Activated CD4-positive, CD25-positive, alpha-beta regulatory T cell treated with anti-CD3 and anti-CD28 coated beads, Interleukin-2, amount 50 U/mL, for 72 hours (primary cell): ENCODE results near the gene ELOVL2.
"Not testable (repeated sequence)": the region's sequence is repeated elsewhere in the genome, so short reads cannot be mapped to it uniquely, and the experiment has no call there.

ENCODE experiments used
- DNase-seq: peaks from one replicate; pipeline ENCODE4 v3.0.0; 2021

ELOVL2 gene, protein sequence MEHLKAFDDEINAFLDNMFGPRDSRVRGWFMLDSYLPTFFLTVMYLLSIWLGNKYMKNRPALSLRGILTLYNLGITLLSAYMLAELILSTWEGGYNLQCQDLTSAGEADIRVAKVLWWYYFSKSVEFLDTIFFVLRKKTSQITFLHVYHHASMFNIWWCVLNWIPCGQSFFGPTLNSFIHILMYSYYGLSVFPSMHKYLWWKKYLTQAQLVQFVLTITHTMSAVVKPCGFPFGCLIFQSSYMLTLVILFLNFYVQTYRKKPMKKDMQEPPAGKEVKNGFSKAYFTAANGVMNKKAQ

DNA sequence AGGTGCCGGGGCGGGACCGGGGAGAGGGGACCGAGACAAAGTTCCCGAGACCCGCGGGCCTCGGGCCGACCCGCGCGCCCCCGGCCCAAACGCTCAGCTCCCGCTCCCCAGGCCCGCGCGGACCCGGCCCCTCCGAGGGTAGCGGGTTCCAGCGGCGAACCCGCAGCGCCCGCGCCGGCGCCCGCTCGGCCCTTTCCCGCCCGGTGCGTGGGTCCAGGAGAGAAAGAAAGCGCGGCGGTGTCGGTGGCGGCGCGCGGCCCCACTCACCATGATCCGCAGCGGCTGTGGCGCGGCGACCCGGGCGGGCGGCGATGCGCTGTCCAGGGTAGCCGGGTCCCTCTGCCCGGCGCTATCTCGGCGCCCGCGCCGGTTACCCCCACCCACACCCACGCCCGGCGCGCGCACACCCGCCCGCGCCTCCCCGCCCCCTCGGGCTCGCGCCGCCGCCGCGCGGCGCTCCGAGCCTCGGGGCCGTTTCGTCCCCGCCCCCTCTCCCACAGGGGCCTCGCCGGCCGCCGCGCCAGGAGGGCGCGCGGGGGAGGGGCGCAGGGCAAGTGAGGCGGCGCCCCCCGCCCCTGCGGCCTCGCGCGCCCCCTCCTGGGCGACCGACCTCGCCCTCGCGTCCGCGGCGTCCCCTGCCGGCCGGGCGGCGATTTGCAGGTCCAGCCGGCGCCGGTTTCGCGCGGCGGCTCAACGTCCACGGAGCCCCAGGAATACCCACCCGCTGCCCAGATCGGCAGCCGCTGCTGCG is at the start of gene ELOVL2:
ELOVL2 (minus strand) TSS at position 345 of the 751 bp plus-strand sequence; CDS start at position 270, 75 bp downstream.
- no peak for DNase-seq

DNA sequence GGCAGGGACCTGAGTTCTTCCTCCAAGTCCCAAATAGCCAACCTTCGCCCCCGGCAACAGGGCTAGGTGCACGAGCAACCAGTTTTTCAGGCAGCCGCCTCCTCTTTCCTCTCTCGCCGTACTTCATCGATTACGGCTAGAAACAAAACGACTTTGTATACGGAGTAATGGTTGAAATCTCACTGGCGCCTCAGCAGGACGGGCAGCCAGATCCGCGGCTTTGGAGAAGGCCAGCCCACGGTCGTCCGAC is 49.2 kb upstream of the ELOVL2 start:
- DNase-seq = no peak

DNA sequence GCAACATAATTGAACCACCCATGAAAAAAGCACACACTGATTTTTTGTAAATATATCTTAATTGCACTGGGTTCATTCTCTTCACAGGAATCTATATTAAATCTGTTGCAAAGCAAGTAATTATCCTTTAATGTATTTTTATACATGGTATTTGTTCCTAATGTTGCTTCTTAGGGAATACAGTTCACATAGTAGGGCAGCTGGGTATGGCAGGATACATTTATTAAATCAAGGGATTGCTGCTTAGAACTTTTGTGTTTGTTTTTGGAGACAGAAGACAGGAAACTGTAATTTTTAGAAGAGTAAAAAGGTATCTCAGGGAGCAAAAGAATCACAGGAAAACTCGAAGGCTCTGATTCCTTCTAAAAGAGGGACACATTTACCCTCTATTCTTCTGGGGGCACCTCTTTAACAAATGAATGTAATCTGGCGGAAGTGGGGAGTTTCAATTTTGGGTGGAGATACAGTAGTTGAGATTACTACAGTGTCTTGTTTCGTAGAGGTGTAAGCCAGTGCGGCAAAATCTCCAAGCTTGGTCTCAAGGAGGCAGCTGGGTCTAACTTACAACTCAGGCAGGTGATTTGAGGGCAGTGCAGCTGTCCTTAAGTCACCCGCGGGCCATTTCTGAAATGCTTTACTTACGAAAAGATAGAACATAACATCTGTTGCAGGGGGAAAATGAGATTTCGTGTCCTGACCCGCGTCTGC is 48.7 kb upstream of the ELOVL2 start:
- DNase-seq = no peak

DNA sequence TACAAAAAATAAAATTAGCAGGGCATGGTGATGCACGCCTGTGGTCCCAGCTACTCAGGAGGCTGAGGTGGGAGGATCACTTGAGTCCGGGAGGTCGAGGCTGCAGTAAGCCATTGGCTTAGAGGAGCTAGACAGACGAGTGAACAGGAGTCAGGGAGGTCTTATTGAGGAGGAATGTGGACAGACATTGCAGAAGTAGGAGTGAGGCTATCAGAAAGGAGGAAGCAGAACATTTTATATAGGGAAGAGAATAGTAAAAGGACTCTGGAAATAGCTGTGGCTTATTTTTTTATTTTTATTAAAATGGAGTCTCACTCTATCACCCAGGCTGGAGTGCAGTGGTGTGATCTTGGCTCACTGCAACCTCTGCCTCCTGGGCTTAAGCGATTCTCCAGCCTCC is 47.0 kb upstream of the ELOVL2 start:
- not testable (repeated sequence) for DNase-seq

DNA sequence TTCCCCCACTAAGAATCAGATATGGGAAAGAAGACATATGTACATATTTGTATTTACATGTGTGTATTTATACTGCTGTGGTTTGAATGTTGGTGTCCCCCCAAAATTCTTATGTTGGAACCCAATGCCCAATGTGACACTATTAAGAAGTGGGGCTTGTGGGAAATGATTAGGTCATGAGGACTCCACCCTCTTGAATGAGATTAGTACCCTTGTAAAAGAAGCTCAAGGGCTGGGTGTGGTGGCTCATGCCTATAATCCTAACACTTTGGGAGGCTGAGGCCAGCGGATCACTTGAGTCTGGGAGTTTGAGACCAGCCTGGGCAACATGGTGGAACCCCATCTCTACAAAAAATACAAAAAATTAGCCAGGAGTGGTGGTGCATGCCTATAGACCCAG is 45.6 kb upstream of the ELOVL2 start:
- DNase-seq = no peak

DNA sequence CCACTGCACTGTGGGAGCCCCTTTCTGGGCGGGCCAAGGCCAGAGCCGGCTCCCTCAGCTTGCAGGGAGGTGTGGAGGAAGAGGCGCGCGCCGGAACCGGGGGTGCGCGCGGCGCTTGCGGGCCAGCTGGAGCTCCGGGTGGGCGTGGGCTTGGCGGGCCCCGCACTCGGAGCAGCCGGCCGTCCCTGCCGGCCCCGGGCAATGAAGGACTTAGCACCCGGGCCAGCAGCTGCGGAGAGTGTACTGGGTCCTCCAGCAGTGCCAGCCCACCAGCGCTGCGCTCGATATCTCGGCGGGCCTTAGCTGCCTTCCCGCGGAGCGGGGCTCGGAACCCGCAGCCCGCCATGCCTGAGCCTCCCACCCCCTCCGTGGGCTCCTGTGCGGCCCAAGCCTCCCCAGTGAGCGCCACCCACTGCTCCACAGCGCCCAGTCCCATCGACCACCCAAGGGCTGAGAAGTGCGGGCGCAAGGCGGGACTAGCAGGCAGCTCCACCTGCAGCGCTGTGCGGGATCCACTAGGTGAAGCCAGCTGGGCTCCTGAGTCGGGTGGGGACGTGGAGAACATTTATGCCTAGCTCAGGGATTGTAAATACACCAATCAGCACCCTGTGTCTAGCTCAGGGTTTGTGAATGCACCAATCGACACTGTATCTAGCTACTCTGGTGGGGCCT is 43.2 kb upstream of the ELOVL2 start:
- DNase-seq = not testable (repeated sequence)

DNA sequence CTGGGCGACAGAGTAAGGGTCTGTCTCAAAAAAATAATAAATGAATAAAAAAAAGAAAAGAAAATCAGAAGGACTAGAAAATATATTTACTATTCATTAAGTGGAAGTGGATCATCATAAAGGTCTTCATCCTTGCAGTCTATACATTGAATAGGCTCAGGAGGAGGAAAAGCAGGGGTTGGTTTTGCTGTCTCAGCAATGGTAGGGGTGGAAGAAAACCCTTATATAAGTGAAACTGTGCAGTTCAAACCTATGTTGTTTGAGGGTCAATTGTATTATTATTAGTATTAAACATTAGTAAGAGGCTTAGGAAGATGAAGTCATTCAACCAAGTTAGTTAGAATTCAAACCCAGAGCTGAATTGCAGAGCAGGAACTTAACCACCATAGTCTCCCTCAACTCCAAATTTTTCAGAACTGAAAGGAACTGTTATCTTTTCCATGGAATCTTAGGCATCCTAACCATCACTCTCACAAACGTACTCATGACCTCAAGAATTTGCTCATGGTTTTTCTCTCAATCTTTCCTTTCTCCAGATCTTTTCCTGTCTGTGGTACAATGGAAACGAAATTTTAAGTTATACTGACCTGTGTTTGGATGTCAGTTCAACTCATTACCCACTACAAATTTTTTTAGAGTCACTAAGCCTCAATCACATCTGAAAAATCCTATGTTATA is 41.8 kb upstream of the ELOVL2 start:
- DNase-seq = no peak

DNA sequence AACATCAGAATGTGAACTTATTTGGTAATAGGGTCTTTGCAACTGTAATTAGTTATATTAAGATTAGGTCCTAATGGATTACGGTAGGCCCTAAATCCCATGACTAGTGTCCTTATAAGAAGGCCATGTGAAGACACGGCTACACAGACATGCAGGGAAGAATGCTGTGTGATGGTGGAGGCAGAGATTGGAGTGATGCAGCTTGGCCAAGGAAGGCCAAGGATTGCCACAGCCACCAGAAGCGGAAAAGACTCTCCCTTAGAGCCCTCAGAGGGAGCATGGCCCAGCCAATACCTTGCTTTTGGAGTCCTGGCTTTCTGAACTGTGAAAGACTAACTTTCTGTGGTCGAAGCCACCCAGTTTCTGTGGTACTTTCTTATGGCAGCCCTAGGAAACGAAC is 39.9 kb upstream of the ELOVL2 start:
- DNase-seq = no peak

DNA sequence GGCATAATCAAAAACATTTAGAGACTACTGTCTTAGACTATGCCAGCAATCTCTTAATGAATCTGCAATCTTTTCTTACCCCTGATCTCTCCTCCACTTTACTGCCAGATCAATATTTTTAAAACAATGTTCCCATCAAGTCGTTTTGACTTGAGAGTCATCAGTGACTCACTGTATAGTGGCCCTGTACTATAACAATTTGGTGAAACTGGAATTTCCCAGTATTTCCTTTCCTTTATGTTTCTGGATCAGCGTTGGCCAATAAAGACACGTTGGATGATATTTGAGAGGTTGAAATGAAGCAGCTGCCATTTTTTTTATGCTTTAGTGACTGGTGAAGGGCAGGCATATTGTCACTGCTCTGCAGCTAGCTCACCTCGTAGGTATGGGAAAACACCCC is 39.4 kb upstream of the ELOVL2 start:
- no peak for DNase-seq

DNA sequence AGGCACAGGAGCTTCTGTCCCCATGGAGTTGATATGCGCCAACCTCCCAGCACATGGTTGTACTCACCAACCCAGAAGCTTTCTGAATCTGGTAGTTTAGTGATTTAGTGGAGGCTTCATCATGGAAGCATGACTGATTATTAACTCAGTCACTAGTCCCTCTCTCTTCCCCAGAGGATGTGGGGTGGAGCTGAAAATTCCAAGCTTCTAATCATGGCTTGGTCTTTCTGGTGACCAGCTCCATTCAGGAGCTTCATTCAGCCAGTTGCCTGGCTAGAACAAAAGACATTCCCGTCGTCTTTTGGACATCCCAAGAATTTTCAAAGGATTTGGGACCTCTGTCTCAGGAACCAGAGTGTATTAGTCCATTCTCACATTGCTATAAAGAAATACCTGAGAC is 36.2 kb upstream of the ELOVL2 start:
- DNase-seq = no peak

DNA sequence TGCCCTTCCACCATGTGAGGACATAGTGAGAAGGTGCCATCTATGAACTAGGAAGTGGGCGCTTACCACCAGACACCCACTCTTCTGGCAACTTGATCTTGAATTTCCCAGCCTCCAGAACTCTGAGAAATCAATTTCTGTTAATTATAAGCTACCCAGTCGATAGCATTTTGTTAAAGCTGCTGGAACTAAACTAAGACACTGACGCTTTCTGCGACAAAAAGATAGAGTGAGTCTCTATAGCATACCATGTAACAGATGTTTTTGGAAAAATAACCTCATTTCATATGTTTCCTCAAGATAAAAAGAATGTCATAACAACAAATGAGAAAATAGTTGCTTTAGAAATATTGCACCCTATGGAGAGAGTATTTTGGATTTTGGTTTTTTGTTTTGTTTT is 34.2 kb upstream of the ELOVL2 start:
- no peak for DNase-seq

DNA sequence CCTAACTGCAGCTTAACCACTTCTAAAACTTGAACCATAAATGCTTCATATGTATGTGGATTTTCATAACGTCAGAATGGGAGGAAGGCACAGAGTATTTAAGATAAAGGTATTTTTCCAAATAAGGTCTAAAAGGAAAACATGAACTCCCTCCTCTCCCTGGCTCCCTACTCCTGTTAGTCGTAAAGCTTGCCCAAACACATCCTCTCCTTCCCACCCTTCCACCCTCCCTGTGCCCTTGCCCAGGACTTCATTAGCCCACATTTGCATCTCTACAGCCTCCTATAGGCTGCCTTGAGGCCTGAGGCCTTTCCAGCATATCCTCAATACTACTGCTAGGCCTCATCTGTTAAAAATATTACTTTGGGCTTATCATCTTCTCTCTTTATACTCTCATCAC is 32.4 kb upstream of the ELOVL2 start:
- DNase-seq = no peak

DNA sequence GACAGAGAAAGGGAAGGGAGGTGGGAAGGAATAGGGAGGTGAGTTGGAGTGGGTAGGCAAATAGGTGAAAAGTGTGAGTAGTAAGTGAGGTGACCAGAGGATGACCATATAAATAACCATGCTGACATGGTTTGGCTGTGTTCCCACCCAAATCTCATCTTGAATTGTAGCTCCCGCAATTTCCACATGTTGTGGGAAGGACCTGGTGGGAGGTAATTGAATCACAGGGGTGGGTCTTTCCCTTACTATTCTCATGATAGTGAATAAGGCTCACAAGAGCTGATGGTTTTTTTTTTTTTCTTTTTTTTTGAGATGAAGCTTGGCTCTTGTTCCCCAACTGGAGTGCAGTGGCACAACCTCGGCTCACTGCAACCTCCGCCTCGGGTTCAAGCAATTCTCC is 28.0 kb upstream of the ELOVL2 start:
- DNase-seq = no peak

DNA sequence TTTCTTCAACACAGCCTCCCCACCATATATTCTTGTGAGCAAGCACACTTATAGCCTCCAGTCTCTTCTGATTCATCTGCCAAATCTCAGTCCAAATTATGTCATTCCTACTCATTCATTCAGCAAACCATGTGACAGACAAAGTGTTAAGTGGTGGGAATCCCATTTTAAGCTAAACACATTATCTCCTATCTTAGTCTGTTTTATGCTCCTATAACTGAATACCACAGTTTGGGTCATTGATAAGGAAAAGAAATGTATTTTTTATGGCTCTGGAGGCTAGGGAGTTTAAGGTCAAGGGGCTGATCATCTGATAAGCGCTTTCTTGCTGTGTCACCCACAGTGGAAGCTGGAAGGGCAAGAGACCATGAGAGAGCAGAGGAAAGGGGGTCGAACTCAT is 25.7 kb upstream of the ELOVL2 start:
- no peak for DNase-seq

DNA sequence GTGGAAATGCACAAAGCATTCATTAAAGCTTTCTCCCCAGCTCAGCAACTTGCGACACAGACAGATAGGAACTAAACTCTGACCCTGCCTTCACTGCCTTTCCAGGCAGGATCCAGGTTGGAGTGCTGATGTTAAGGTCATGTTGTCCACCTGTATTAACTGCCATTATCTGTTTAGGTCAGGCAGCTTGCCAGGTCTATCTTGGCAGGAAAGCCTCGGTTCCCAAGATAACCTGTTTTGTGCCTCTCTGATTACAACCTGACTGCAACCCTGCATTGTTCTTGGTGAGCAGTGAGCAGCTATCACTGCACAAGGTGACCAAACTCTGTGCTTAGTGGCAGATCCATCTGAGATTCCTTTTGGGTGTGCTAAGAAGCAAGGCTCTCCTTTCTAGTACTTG is 23.2 kb upstream of the ELOVL2 start:
- DNase-seq = no peak

DNA sequence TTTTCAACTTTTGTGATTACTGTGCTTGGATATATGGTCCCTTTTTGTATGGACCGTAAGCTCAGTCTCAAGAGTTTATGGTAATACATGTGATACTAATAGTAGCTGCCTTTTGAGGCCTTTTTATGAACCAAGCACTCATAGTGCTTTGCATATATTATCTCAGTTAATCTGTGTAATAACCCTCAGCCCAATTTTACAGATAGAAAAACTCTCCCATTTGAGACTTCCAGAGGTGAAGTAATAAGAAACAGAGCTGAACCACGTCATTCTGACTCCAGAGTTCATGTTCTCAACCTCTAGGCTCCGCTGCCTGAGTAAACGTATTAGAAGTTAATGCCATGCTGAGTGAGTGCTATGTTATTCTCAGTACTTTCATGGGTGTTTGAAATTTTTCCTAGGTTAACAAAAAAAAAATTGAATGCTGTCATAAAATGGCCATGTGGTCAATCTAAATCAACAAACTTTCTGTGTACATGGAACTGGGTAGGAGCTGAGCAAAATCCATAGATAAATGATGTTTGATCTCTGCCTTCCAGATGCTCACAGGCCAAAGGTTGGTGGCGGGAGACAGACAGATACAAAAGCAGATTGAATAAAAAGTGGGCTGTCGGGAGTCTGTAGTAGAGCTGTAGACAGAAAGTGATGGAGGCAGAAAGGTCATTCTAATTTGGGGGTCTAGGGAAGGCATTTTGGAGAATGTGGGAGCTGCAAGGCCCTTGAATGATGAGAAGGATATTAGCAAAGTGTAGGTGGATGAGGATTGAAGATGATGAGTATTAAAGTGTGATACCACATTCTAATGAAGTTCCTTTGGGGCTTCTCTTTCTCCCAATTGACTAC is 22.6 kb upstream of the ELOVL2 start:
- DNase-seq = no peak

DNA sequence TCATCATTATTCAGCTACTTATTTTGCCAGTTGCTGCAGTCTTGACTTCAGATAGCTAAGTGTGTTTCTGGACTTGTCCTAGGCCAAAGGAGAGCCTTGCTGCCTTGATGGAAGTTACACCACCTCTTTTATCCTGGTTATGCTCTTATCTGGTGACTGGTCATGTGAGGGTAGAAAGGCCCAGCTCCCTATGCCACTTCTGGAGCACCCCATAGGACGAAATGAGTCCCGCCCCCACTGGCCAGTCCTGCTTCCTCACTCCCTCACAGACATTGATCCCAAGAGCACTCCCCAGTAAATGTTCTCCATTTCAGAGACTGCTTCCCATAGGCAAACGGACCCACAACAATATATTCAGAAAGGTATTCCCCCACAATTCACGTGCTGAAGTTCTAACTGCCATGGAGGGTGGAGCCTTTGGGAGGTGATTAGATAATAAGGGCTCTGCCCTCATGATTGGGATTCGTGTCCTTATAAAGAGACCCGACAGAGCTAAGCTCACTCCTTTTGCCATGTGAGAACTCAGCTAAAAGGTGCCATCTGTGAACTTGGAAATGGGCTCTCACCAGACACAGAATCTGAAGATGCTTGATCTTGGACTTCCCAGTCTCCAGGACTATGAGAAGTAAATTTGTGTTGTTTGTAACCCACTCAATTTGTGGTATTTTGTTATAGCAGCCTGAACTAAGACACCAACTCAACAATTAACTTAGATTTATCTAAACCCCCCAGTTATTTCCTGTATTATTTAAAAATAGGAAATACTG is 21.5 kb upstream of the ELOVL2 start:
- no peak for DNase-seq

DNA sequence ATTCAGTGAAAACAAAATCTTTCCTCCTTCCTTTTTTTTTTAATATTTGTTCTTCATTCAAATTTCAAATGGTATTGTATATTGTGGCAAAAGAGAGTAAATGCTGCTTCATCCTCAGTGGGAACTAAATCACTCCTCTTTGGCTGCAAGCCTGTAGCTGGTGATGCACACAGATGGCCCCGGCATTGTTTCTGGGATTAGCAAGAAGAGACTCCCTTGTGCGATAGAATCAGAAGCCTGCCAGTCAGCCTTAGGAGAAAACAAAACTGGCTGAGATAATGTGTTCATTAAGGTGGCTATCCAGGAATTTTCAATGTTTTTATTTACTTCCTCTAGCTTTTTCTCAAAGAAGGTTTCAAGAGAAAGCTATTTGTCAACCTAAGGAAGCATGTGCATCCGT is 20.7 kb upstream of the ELOVL2 start:
- DNase-seq = no peak

DNA sequence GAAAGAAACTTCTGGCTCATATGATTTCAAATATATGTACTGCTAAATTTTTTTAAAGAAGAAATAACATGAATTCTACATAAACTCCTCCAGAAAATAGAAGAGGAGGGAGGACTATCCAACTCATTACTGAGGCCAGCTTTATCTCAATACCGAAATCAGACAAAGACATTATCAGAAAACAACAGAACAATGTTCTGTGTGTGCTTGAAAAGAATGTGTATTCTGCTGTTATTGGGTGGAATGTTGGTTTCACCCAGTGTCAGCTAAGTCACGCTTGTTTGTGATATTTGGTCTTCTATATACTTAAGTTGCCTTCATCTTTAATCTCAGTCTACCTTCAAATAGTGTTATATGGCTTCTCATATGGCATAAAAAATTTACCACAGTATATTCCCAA is 18.6 kb upstream of the ELOVL2 start:
- DNase-seq = no peak

DNA sequence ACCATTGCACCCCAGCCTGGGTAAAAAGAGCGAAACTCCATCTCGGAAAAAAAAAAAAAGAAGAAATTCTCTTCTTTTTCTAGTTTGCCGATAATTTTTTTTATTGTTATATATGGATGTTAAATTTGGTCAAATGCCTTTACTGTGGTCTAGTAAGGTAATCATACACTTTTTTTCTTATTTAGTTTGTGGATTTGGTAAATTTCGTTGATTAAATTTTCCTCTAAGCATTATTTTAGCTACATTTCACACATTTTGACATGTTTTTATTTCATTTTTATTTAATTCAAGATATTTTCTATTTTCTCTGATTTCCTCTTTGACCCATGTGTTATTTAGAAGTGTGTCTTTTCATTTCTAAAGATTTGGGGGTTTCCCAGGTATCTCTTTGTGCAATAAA is 18.0 kb upstream of the ELOVL2 start:
- no peak for DNase-seq

DNA sequence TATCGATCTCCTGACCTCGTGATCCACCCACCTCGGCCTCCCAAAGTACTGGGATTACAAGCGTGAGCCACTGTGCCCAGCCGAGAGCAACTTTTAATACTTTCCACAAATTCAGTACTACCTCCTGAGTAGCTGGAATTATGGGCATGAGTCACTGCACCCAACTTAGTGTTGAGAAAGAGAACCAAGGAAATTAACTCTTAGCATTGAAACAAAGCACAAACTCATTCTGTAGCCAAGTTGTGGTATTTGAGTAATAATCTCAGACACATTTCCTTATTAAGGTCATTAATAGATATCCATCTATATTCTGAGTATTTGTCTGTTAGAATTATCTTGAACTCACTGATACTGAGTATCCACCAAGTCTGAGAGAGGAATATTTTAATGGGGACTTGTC is 14.3 kb upstream of the ELOVL2 start:
- DNase-seq = no peak

DNA sequence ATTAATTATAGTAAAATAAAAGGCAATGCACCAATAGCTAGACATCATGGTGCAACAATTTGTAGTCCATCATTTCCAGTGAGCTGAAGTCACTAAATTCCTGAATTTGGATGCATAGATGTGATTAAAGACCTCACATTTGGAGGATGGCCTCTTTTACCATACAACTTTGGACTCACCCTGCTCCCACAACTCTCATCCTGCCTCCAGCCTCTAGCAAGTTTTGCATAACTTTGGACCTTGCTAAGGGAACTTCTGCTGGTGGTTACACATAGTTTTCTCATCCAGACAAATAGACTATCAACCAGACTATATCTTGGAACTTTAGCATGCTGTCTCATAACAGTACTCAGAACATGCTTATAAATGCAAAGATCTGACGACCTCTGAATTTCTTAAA is 12.8 kb upstream of the ELOVL2 start:
- no peak for DNase-seq
